GM19035 (cell line): Measurements from ENCODE around the gene FRMD5.
"Not testable (repeated sequence)": the region's sequence is repeated elsewhere in the genome, so short reads cannot be mapped to it uniquely, and the experiment has no call there.

Experiments used
- ATAC-seq: cut with Tn5 transposase; IDR thresholded peaks from one replicate; pipeline ENCODE4 v1.9.1; 2021; ENCODE audit not compliant: unreplicated experiment

FRMD5 gene

DNA sequence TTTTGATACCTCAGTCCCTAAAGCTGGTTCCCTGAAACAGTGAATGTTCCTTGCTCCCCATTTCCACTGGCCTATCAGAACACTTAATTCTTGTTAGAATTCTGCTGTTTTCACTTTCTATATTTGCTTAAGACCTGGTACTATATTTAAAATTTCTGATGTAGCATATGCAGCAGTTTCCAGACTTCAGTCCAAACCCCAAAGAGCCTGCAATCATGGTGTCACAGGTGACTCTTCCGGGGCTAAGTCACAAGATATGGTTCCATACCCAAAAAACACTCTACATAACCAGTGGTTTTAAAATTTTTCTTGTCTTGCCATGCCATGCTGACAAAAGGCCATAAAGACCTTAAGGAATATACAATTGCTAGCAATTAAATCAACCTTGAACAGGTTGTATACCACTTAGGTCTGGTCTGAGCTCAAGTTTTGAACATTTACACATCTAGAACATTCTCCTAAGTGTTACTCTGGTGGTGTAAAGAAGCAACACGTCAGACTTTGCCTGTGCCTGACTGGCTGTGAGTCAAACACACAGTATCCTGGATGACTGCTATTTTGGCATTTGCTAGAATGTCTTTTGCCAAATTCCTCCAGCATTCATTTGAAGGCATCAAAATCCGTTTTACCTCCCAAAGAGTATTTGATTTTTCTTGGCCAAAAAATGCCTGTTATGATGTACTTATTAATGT, 160.0 kb downstream of the FRMD5 start:
- no peak for ATAC-seq

DNA sequence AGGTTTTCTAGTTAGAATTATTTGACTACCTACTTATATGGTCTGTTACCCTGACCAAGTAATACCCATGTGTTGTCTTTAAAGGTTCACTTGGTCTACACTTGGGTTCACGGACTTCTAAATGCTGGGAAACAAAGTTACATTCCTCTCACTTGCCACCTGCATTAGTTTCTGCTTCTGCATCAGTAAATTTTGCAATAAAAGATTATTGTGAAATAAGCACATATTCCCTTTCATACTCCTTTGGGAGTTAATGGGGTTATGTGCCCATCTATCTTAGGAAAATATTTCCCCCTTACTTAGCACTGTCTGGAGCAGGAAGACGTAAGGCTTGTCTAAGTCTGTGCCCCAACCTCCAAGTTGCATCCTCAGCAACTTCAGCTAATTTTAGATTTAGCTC, 160.7 kb downstream of the FRMD5 start:
- no peak for ATAC-seq

DNA sequence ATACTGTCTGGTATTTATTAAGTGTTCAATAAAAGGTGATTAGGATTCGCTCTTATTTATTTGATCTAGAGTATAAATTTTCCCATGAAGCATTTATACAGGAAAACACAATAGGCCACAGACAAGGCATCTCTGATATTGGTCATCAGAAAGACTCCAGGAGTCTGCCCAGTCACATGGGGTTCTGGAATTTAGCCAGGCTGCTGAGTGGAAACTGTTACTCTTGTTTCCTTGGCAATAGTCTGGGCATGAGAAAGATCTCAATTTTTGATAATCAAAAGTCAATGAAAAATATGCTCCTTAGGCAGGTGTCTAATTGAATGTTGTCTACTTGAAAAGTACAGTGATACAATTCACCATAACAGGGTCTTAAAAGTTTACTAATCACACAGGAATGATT, 161.2 kb downstream of the FRMD5 start:
- no peak for ATAC-seq

DNA sequence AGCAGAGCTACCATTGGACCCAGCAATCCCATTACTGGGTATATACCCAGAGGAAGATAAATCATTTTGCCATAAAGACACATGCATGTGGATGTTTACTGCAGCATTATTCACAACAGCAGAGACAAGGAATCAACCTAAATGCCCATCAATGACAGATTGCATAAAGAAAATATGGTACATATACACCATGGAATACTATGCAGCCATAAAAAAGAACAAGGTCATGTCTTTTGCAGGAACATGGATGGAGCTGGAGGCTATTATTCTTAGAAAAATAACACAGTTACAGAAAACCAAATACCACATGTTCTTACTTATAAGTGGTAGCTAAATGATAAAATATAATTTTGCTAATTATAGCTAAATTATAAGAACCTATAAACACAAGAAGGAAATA, 162.3 kb downstream of the FRMD5 start:
- not testable (repeated sequence) for ATAC-seq

DNA sequence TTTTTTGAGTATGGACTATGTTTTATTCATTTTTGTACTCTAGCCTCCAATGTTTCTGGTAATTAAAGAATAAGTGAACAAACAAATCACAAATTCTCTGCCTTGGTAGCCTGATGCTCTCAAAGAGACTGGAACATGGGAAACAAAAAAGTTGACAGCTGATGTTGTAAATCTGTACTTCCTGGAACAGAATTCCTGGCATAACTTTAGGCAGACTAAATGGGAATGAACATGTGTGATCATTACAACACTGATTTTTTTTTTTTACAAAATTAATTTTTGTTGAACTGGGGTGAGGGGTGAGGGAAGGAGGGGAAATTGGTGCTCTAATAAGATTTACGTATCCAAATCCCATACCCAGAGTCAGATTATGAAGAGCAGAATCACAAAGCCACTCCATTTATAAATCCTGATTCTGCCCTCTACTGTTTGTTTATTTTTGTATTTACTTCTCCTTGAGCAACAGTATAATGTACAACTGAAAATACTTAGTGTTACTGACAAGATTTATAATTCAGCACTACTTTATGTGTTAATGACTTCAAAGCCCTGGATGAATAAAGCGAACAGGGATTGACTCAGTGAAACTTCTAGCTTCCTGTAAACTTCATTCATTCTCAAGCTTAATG, 165.0 kb downstream of the FRMD5 start:
- no peak for ATAC-seq

DNA sequence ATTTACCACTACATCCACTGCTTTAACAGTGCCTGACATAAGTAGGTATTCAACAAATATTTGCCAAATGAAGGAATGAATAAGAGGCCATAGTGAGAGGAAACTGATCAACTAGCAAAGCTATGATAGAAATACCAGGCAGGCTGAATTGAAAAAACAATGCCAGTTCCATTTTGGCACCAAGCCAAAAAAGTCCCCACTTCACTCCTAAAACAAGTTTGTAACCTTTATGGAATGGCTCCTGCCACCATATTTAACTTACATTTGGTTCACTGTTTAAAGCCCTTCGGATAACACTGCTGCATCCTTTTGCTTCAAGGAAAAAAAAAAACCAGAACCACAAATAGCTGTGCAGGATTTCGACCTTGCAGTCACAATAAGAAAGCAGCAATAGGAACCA, 166.1 kb downstream of the FRMD5 start:
- no peak for ATAC-seq

DNA sequence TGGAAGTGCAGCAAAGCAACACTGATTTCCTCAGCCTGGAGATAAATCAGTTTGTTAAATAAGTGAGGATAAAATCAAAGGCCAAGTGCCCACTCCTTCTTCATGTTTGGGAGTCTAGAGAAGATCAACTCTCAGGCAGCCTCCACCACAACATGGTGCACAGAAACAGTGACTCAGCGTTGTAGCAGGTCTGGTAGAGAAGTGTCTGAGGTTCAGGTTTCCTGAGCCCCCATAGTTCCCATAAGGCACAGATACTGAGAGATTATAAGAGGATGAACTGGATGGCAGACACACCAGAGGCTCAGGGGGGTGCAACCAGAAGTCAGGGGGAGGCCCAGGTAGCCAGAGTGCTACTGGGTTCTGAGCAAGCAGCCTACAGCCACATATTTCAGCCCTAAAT, 166.7 kb downstream of the FRMD5 start:
- no peak for ATAC-seq

DNA sequence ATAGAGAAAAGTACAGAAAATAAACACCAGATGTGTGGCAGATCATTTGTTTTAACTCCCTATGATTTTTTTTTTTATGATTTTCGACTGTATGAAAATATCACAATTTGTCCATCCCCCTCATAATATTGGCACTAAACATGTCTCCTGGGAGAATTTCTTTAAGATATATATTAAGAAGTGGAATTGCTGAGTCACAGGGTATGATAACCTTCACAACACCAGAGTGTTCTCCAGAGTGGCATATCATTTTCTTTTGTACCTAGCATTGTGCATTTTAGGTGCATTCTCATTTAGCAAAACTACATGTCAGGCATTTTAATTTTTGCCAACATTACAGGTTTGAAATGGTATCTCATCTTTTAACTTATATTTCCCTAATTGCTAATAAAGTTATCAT, 170.9 kb downstream of the FRMD5 start:
- ATAC-seq, result no peak

DNA sequence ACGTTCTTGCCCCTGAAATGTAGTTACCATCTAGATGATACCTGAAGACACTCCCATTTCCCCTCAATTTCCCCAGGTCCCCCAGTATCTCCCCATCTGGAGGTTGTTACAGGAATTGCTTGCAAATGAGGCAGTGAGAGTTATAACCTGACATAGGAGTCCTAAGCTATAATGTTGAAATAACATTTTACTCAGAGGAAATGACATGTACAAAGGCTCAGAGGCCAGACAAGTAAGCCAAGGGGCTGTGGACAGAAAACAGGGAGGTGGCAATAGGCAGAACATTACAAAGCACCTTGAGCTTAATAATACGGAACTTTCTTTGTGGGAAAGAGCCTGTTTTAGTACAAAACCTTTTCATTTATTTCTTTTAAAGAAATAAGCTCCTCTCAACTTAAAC, 171.9 kb downstream of the FRMD5 start:
- ATAC-seq, result no peak

DNA sequence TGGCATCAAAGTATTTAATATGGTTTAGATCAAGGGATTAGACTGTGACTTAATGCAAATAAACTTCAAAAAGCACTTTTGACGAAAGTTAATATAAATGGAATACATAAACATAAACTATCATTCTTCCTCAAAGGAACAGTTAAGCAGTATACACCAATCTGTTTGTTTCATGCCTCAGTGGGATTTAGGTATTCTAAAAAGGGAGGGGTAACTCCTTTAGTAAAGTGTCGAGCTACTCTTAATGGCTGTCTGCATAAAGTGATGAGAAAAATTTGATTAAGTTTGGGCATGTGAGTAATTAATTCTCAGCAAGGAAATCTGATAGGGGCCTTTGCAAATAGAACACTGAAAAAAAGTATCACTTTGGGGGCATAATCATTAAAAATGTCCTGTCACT, 176.9 kb downstream of the FRMD5 start:
- ATAC-seq, result no peak

DNA sequence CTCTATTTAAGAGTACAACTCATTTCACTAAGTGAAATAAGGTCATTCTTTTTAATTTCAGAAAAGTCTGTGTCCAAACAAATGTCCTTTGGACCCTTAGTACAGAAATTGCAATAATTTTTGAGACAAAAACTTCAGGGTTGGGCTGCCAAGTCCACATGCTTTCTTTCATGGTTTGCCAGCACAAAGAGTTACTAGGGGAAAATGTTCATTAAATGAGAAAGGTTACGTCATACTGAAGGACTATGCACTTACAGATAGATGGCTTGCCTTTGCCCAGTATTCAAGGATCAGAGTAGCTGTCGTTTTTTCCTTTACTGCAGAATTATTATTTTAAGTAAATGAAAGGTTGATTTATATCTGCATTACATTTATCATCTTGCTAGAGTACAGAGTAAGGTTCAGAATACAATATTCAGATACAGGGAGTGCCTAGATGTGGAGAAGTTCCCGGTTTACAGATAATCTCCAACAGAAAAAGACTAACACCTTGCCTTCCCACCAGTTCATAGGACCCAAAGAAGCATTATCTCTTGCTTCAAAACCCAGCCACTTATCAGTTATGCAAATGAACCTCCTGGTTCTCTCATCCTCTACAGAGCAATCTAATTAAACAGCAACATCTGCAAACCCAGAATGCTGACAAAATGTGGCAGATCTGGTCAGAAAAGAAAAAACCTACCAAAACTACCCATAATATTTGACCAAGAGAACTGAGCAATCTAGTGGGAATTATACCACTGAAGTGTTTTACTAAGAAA, 179.3 kb downstream of the FRMD5 start:
- ATAC-seq, result no peak

DNA sequence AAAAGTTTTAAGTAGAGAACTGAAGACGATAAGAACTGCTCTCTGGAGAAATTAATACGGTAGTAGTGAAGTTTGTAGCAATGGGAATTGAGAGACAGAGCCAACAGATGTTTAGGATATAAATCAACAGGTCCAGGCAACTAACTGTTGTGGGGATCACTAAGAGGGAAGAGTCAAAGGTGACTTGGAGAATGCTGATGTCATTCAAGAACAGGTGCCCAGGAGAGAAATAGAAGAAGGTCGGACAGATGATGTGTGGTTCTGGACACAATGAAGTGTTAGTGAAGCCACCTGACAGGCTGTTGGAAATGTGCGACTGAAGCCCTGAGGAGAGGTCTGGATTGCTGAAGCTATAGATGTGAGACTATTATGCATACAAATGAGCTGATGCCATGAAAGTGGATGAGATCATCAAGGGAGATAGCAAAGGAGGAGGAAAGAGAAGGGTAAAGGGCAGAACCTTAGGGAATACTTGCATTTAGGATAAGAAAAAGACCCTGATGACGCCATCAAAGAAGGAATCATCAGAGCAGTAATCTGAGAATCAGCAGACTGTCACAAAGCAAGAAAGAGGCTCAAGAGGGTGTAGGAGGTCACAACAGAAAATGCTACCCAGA, 183.7 kb downstream of the FRMD5 start:
- ATAC-seq, result no peak

DNA sequence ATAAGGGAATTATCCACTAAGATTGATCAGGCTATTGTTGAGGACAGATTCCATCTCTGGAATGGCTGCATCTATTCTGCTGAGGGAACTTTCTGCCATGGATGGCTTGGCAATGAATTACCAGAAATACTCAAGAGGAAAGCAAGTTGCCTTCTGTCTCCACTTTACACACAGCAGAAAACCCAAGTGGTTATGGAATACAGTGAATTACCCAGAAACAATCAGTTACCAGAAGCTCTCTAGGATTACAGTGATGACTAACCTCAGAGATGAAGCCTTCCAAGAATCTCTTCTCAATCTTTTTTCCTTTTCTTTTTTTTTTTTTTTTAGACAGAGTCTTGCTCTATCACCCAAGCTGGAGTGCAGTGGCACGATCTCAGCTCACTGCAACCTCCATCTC, 185.0 kb downstream of the FRMD5 start:
- no peak for ATAC-seq

DNA sequence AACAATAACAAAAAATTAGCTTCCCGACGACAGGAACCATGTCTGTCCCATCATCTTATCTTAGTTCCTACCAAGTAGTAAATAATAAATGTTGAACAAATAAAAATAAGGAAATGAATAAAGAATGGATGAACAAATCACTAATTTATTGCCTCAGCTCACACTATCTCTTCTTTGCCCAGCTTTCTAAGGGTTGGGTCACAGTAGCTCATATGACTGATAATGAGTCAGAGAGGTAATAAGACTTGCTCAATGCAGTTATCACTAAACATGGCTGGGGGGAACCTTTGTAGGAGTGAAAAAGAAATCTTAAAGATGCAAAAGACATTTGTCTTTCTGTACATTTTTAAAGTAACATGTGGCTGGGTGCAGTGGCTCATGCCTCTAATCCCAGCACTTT, 186.0 kb downstream of the FRMD5 start:
- no peak for ATAC-seq

DNA sequence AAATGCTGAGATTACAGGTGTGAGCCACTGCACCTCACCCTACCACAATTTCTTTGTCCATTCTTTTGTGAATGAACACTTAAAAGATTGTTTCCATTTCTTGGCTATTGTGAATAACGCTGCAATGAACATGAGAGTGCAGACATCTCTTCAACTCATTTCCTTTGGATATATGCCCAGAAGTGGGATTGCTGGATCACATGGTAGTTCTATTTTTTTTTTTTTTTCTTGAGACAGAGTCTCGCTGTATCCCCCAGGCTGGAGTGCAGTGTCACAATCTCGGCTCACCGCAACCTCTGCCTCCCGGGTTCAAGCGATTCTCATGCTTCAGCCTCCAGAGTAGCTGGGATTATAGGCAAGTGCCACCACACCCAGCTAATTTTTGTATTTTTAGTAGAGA, 194.8 kb downstream of the FRMD5 start:
- not testable (repeated sequence) for ATAC-seq

DNA sequence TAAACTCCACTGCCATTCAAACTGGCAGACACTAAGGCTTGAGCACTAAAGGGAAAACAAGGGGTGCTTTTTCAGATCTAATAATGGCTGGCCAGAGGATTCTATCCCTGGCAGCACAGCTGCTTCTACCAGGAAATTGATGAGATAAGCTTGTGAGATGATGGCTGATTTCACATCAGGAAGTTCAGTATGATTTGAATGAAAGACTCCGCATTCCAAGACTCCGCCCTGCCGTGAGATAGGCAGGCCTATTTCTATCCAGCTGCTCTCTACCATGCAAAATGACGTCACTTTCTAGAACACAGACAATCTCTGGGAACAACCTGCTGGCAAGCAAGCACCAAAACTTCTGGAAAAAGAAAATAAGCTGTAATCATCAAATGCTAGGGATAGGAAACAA, 196.5 kb downstream of the FRMD5 start:
- ATAC-seq, result no peak

DNA sequence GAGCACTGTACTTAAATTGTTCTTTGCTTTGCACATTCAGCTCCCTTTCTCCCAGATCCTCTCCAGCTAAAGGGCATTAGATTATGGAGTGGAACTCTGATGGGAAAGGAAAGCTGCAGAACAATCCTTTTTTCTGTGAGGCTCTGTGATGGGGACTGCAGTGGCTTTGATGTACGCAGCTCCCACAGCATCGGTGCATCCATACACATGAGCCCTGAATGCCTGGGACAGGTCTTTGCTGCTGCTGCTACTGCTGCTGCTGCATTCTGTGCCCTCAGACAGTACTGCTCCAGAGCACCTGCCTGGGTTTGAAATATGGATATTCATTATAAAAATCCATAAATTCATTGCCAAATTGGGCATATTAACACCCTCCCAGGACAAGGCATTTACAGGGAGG, 203.9 kb downstream of the FRMD5 start:
- no peak for ATAC-seq

DNA sequence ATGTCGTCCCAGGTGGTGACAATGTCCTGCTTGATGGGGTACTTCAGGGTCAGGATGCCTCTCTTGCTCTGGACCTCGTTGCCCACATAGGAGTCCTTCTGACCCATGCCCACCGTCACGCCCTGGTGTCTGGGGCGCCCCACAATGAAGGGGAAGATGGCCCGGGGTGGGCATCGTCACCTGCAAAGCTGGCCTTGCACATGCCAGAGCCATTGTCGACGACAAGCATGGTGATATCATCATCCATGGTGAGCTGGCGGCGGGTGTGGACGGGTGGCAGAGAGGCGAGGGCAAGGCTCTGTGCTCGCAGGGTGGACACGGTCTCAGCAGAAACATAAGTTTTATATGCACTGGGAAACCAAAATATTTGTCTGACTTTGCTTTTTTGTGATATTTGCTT, 205.1 kb downstream of the FRMD5 start:
- ATAC-seq, result no peak

DNA sequence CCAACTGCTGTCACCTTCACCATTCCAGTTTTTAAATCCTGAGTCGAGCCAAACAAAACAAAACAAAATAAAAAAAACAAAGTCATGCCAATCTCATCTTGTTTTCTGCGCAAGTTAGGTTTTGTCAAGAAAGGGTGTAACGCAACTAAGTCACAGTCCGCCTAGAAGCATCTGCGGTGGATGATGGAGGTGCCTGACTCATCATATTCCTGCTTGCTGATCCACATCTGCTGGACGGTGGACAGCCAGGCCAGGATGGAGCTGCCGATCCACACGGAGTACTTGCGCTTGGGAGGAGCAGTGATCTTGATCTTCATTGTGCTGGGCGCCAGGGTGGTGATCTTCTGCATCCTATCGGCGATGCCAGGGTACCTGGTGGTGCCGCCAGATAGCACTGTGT, 206.2 kb downstream of the FRMD5 start:
- no peak for ATAC-seq

DNA sequence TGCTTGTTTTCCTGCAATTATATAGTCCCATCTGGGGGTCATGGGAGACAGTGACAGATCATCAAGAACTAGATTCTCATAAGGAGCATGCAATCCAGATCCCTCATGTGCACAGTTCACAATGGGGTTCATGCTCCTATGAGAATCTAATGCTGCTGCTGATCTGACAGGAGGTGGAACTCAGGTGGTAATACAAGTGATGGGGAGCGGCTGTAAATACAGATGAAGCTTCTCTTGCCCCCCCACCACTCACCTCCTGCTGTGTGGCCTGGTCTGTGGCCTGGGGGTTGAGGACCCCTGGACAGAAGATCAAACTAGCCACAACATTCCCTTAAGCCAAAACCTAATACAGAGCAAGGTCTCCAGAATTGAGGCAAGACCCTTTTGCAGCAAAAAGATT, 207.1 kb downstream of the FRMD5 start:
- ATAC-seq, result no peak

DNA sequence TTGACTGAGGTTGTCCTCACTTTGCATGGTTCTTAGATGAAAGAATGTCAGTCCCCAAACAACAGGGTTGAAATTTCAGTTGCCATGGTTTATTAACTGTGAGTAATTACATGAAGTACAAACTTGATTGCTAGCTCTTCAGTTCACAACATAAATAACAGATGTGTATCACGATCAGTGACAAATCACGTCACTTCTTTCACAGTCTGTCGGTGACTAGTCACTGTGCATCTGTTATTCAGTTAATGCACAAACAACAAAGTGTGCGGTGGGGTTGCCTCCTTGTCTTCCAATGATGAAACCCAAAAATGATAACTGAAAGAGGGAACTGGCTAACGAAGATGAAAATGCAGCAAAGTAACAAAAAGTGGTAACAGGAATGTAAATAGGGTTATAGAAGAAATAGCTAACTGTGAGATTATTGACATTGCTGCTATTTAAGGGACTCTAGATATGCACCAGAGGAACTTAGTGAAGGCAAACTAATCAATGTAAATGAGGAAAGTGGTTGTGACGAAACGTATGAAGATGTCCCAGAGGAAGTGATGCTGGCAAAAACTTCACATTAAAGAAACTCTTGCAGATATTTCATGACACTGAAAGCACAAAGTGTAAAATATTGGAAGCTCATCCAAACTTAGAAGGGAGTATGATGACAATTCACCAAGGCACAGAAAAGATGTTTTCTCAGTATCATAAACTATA, 208.9 kb downstream of the FRMD5 start:
- no peak for ATAC-seq
